Testis (tissue), 3 donors: ENCODE results near the gene OBSCN. TPM values are rescaled to one million over a fixed set of nuclear protein-coding genes. Genes with fewer than 3 reads are reported as not detected.

ENCODE experiments used
- DNase-seq: peaks from one replicate; pipeline ENCODE4 v3.0.0-alpha.2; 2019
- H3K27ac ChIP-seq, 2 donors: fragments of 200-600 bp; sonication (generic); one replicate each; pipeline ENCODE4 v1.5.1; 2019
- H3K27me3 ChIP-seq: fragments of 200-600 bp; sonication (generic); one replicate; pipeline ENCODE4 v1.5.1; 2019
- H3K36me3 ChIP-seq: fragments of 200-600 bp; sonication (generic); one replicate; pipeline ENCODE4 v1.5.1; 2017; ENCODE audit warnings: low read depth; ENCODE audit errors: missing control alignments
- H3K4me1 ChIP-seq: fragments of 200-600 bp; sonication (generic); one replicate; pipeline ENCODE4 v1.5.1; 2019
- H3K4me3 ChIP-seq, 2 donors: fragments of 200-600 bp; sonication (generic); one replicate each; pipeline ENCODE4 v1.5.1; 2017 to 2019
- H3K9me3 ChIP-seq: fragments of 200-600 bp; sonication (generic); one replicate; pipeline ENCODE4 v1.5.1; 2017
- POLR2A ChIP-seq: fragments of 450-650 bp; IDR thresholded peaks from one replicate; pipeline ENCODE4 v1.6.1; 2017; ENCODE audit warnings: antibody characterized with exemption, mild to moderate bottlenecking, moderate library complexity
- WGBS, 2 donors: methylation state at CpG; one replicate each; pipeline ENCODE4 v1.1.5; 2018; 5-methylcytosine and 5-hydroxymethylcytosine counted together
- intact Hi-C: fragments of 100-400 bp; cut with DNase I; formaldehyde crosslinking; loops from one replicate; pipeline ENCODE4 v1.15.1; 2023; ENCODE audit warnings: low total_unique reads
- polyA plus RNA-seq: library from polyadenylated mRNA; stranded (reverse); fragments of 350-450 nt; fragmentation: Illumina TruSeq; extraction: RNeasy Lipid Tissue Mini Kit (QIAGEN cat#74804); gene quantifications from one replicate; pipeline ENCODE4 v1.2.3, GENCODE V29; 2014; ENCODE audit warnings: low read depth, low replicate concordance; ENCODE audit not compliant: insufficient read depth
- total RNA-seq, 2 donors: library from RNA; depleted of rRNA; stranded (reverse); fragments of >200 nt; gene quantifications; one replicate each; pipeline ENCODE4 v1.2.3, GENCODE V29; 2016
- TF ChIP-seq, protein P1 (sequence below), 3 experiments: fragments of 450-650 bp in 2 of 3; fragments of 200-600 bp in 1 of 3; sonication (generic) in 1 of 3; IDR thresholded peaks; one replicate each; pipeline ENCODE4 v1.5.1; 2016 to 2019; ENCODE audit warnings: antibody characterized with exemption in 3 of 3, mild to moderate bottlenecking in 2 of 3, moderate library complexity in 1 of 3

Gene OBSCN
- total and polyA plus RNA-seq, 3 donors from 2014 or later = 8.3 to 30.0 (median 28.6) TPM

DNA sequence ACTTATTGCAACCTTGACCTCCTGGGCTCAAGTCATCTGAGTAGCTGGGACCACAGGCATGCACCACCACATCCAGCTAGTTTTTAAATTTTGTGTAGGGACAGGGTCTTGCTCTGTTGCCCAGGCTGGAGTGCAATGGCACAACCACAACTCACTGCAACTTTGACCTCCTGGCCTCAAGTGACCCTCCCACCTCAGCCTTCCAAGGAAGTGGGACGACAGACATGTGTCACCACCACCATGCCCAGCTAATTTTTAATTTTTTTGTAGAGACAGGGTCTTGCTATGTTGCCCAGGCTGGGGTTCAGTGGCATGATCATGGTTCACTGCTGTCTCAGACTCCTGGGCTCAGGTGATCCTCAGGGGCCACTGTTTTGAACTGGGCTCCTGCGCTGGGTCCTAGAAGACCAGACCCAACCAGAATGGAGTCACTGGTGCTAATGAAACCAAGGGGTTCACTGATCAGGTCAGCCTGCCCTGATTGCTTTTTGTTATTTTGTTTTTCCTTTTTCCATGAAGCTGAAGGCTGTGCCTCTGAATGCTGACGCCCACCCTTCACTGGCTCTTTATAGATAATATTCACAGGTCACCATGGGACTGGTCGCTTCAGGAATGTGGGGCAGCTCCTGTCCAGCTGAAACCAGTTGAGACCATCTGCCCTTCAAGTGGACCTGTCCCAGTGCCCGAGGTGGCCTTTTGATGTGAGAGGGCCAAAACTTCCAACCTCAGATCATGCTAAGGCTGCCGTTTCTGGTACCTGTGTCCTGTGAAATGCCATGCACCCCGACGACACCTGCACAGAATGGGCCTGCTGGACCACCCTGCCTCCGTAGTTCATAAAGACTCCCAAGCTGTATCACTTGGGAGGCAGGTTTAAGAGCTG lies 203.9 kb downstream of the OBSCN start:
- no peak for DNase-seq
- 80 to 86% methylated on average over 9 of the region's 9 CpGs for WGBS, 2 donors
- no peaks in the 10 kb centered on the region for H3K9me3 ChIP-seq
- H3K4me3 ChIP-seq = no peak overlapping the region
- intact Hi-C loops = no loop called here
- no peaks in the 10 kb centered on the region for H3K27me3 ChIP-seq
- H3K27ac ChIP-seq = no peak overlapping the region
- H3K36me3 ChIP-seq = no peaks in the 10 kb centered on the region
- H3K4me1 ChIP-seq = peaks cover 18% of the 10 kb centered on the region
- TF ChIP-seq, protein P1, sequence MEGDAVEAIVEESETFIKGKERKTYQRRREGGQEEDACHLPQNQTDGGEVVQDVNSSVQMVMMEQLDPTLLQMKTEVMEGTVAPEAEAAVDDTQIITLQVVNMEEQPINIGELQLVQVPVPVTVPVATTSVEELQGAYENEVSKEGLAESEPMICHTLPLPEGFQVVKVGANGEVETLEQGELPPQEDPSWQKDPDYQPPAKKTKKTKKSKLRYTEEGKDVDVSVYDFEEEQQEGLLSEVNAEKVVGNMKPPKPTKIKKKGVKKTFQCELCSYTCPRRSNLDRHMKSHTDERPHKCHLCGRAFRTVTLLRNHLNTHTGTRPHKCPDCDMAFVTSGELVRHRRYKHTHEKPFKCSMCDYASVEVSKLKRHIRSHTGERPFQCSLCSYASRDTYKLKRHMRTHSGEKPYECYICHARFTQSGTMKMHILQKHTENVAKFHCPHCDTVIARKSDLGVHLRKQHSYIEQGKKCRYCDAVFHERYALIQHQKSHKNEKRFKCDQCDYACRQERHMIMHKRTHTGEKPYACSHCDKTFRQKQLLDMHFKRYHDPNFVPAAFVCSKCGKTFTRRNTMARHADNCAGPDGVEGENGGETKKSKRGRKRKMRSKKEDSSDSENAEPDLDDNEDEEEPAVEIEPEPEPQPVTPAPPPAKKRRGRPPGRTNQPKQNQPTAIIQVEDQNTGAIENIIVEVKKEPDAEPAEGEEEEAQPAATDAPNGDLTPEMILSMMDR (IDR thresholded peaks at IDR 0.05) = no peak
- TF ChIP-seq POLR2A = no peak

DNA sequence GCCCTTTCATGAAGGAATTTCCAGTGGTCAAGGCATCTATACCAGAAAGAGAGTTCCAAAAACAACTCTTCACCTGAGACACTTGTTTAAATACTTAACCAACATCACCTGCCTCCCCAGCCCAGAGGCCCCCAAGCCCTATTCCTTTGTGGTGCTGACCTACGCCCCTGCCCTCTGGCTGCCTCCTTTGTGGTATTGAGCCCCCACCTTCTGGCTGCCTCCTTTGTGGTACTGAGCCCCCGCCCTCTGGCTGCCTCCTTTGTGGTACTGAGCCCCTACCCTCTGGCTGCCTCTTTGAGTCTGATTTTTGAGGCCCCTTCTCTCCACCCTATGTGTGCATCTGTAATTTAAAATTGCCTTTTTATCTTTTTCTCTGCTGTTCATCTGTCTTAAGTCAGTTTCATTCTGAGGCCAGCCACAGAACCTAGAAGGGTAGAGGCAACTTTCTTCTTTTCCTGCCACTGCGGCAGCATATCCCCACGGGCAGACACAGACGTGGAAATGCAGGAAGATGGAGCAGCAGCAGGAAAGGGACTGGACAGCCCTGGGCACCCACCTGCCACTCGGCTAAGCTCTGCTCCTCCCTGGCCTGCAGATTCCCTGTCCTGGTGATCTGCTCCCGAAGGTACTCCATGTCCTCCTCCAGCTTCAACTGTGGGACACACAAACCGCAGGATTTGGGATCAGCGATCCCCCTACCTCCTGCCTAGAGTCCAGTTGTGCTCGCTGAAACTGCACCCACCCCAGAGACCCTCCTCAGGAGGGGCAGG lies 205.6 kb downstream of the OBSCN start:
- TF ChIP-seq, protein P1 (IDR thresholded peaks at IDR 0.05) = no peak
- TF ChIP-seq POLR2A = no peak
- DNase-seq = no peak
- 89 to 95% methylated on average over 8 to 10 of the region's 10 CpGs for WGBS, 2 donors
- Histone ChIP-seq H3K36me3 (no peaks in the 10 kb centered on the region), H3K4me1 (peaks cover 15% of the 10 kb centered on the region), H3K4me3 (no peak overlapping the region), H3K27me3 (no peaks in the 10 kb centered on the region), H3K9me3 (no peaks in the 10 kb centered on the region), H3K27ac (no peak overlapping the region)
- intact Hi-C loops = no loop called here

DNA sequence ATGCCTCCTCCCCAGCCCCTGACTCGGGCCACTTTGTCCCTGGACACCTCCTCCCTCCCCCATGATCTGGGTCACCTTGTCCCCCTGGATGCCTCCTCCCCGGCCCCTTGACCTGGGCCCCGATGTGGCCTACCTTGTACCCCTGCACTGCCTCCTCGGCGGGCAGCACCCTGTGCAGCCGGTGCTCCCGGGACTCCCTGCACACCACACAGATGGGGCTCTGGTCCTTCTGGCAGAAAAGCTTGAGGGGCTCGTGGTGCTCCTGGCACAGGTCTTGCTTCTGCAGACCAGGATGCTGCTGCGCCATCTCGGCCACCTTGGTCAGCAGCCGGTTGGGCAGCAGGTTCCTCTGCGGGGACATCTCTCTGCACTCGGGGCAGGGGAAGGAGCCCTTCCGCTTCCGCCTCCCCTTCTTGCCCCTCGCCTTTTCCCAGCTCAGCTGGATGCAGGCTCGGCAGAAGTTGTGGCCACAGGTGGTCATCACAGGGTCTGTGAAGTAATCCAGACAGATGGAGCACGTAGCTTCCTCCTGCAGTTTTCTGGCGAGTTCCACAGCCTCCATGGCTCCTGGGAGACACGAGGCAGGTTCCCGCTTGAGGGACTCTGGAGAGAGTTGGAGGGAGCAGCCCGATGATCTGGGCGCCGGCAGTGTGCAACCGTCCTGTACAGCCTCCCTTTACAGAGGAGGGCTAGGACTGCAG lies 206.8 kb downstream of the OBSCN start:
- intact Hi-C loops = no loop called here
- no peaks in the 10 kb centered on the region for H3K36me3 ChIP-seq
- no peak for TF ChIP-seq POLR2A
- TF ChIP-seq, protein P1 (IDR thresholded peaks at IDR 0.05) = no peak
- H3K9me3 ChIP-seq = no peaks in the 10 kb centered on the region
- 69 to 93% methylated on average over 21 to 22 of the region's 25 CpGs for WGBS, 2 donors
- peaks cover 15% of the 10 kb centered on the region for H3K4me1 ChIP-seq
- no peaks in the 10 kb centered on the region for H3K27me3 ChIP-seq
- no peak overlapping the region for H3K4me3 ChIP-seq
- DNase-seq = no peak
- no peak overlapping the region for H3K27ac ChIP-seq

DNA sequence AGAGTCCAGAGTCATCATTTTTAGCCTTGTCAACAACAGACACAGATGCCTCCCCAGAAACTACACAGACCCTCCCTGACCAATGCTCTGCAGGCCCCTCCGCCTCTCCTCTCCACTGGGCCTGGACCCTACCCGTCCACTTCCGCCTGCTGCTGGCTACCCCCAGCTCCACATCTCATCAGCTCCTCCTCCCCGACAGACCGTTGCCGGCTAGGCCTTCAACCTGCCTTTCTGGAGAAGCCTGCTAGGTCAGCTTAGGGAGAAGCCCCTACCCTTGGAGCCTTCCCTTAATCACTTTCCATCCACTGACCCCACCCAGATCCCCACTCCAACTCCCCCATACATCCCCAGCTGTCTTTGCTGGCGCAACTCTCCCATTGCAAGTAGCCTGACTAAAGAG lies 207.4 kb downstream of the OBSCN start:
- 29 to 38% methylated on average over 7 of the region's 7 CpGs for WGBS, 2 donors
- DNase-seq = no peak
- Histone ChIP-seq H3K4me3 (no peak overlapping the region), H3K27me3 (no peaks in the 10 kb centered on the region), H3K4me1 (peaks cover 15% of the 10 kb centered on the region), H3K9me3 (no peaks in the 10 kb centered on the region), H3K36me3 (no peaks in the 10 kb centered on the region), H3K27ac (no peak overlapping the region)
- TF ChIP-seq, protein P1 (IDR thresholded peaks at IDR 0.05) = no peak
- TF ChIP-seq POLR2A = no peak
- intact Hi-C loops = no loop called here
